ENCODE results near the gene CCL21. TPM values are rescaled to one million over a fixed set of nuclear protein-coding genes. Genes with fewer than 3 reads are reported as not detected.
A peak's percentile ranks its signal among the peaks of the same experiment; 100 is the strongest.
"Not testable (repeated sequence)": the region's sequence is repeated elsewhere in the genome, so short reads cannot be mapped to it uniquely, and the experiment has no call there.

The CCL21 gene, protein sequence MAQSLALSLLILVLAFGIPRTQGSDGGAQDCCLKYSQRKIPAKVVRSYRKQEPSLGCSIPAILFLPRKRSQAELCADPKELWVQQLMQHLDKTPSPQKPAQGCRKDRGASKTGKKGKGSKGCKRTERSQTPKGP
- polyA plus RNA-seq (2014; cell fraction: cytosol; rRNA removed), result not detected in 2 replicates
- not detected in 2 replicates for polyA plus RNA-seq (2014; cell fraction: nucleus; rRNA removed)

DNA sequence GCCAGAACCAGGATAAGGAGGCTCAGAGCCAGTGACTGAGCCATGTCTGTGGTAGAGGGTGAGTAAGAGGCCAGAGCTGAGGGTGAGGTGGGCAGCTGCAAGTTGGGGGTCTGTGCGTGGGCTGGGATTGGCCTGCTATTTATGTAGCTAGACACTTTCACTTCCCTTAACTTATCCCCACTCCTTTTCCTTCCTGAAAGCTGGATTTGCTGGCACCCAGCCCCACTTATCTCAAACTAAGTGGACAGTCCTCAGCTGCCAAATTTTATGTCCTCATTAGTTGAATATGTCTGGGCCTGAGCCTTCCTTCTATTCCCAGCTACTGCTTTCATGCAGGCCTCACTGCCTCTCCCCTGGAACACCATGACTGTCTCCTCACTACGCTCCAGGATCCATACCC lies at the start of gene CCL21:
Gene CCL21 (minus strand): TSS at position 114 of the 400 bp plus-strand sequence. CDS start 70 bp downstream, at position 44.
- no peak for DNase-seq (ENCODE audit: low spot score)

DNA sequence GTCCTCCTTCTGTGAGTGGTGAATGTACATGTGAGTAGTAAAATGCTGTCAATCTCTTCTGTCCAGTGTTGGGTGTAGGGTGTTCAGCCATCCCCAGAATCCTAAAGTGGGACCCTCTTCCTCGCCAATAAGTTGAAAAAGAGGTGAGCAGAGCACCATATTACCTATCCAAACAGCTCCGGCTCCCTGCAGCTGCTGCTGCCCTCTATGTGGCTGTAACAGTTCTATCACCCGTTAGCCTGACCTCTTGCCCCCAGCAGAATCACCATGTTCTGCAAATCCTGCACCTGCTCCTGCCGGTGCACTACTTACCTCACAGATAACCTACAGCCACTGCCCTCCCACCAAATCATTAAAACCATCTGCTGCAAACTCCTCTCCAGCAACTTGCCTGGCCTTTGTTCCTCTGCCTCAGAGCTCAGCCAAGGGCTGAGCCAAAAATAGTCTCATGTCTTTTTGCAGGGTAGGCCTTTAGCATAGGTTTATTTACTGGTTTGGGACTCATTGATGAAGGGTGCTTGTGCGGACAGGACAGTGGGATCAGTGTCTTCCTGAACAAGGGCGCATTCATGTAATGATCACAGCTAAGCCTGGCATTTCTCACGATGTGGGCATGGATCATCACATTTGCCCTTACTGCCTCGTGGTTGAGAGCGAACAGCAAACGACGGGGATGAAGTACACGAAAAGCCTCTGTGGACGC lies 49.6 kb upstream of the CCL21 start:
- DNase-seq (ENCODE audit: low spot score), result no peak

DNA sequence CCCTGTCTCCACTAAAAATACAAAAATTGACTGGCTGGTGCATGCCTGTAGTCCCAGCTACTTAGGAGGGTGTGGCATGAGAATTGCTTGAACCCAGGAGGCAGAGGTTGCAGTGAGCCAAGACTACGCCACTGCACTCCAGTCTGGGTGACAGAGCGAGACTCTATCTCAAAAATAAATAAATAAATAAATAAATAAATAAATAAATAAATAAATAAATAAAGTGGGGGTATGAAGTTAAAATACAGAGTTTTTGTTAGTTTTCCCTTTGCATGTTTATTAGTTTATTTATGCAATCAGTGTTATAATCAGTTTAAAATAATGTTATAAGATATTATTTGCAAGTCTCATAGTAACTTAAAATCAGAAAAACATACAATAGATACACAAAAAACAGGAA lies 40.4 kb upstream of the CCL21 start:
- DNase-seq (ENCODE audit: low spot score), result not testable (repeated sequence)

DNA sequence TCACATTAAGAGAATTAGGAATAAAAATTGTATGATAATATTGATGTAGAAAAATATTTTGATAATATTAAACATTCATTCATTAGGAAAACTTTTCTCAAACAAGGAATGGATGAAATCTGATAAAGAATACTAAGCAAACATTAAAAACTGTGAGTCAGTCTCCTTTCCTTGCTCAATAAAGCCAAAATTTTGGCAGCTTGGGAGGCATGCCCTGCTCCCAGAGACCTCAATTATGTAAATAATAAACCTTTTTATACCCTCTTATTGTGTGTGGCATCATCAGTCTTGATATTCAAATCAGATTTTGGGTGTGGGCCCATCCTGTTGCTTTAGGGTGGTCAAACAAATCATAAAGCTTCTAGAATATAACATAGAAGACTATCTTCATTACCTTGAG lies 36.6 kb upstream of the CCL21 start:
- DNase-seq (ENCODE audit: low spot score), result no peak

DNA sequence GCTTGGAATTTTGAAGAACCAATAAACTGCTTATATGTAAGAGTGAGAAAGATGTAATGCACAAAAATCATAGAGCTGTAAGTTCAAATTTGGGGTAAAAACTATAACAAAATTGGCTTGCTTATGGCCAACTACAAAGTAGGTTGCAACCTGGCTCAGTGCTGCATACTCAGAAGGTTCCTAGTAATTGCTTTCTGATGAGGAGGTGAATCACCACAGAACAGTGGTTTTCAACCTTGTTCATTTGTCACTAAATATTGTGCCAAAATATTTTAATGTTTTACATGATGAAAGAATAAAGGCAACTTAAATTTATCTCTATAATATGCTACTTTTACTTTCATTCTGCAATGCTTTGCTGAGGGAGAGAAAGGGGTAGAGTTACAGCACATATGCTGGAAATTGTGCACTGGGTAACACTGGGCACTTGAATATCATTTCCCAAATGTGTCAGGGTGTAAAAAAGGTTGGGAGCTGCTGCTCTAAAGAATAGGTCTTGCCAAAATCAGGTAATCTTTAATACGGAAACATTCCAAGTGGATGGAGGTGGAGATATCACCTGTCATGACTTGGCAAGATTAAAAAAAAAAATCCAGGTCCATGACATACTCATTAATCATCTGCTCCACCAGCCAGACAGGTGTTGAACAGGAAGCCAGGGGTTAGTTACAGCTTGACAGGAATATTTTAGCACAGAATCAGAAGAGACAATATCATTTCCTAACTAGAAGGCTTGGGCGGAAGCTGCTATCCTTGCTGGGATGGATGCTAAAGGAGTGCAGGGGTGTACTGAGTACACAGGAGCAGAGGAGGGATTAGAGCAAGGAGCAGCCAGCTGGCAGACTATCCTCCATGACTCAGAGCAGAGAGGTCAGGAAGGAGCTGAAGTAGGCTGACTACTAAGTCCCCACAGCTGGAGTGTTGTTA lies 34.6 kb upstream of the CCL21 start:
- no peak for DNase-seq (ENCODE audit: low spot score)

DNA sequence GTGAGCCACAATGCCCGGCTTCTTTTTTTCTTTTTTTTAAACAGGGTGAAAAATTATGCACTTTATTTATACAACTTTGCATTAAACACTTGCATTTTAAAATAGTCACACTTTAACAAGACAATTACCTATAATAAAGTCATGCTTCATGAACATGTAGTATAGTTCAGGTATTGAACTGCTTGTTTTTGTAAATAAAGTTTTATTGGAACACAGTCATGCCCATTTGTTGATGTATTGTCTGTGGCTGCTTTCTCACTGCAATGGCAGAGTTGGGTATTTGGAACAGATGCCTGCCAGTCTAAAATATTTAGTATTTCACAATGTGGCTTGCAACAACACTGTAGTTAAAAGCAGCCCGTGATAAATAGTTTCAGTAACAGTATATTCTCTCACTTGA lies 32.8 kb upstream of the CCL21 start:
- DNase-seq (ENCODE audit: low spot score), result no peak

DNA sequence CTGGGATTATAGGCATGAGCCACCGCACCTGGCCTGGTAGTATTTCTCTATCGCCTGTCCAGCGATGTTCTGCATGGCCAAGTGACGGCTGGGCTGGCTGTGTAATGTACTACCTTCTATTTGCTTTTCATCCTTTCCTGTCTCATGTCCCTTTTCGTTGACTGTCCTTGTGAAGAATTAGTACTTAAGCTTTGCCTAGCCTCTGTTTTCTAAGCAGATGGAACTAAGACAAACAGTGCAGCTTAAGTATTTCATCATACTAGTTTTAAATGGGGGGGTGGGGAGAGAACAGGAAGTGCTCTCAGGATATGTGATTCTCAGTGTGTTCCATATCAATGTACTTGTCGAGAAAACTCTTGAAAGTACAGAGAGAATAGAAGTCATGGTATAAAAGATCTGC lies 31.7 kb upstream of the CCL21 start:
- DNase-seq (ENCODE audit: low spot score), result no peak

DNA sequence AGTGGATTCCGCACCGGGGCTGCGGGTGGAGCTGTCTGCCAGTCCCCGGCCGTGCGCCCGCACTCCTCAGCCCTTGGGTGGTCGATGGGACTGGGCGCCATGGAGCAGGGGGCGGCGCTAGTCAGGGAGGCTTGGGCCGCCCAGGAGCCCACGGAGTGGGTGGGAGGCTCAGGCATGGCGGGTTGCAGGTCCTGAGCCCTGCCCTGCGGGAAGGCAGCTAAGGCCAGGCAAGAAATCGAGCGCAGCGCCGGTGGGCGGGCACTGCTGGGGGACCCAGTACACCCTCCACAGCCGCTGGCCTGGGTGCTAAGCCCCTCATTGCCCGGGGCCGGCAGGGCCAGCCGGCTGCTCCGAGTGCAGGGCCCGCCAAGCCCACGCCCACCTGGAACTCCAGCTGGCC lies 30.2 kb upstream of the CCL21 start:
- DNase-seq (ENCODE audit: low spot score), result not testable (repeated sequence)

DNA sequence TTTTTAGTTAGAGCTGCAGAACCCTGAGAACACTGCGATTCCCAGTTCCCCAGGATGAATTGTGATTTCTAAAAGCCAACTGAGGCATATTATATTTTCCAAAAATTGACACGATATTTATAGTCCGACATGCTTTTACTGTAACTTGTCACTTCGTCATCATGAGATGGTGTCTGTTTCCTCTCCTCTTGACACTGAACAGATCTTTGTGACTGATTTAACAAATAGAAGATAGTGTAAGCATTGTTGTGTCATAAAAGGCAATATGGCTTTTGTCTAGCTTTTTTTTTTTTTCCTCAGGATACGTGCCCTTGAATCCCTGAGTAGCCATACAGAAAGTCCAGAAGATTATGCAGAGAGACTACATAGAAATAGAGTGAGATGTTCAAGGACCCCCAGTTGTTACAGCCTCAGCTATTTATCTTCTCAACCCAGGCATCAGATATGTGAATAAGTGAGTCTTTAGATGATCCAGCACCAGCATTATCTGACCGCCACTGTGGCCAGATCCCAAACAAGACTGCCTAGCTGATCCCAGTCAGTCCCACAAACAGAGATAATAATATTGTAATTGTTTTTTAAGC lies 27.8 kb upstream of the CCL21 start:
- DNase-seq (ENCODE audit: low spot score), result peak; percentile 65

DNA sequence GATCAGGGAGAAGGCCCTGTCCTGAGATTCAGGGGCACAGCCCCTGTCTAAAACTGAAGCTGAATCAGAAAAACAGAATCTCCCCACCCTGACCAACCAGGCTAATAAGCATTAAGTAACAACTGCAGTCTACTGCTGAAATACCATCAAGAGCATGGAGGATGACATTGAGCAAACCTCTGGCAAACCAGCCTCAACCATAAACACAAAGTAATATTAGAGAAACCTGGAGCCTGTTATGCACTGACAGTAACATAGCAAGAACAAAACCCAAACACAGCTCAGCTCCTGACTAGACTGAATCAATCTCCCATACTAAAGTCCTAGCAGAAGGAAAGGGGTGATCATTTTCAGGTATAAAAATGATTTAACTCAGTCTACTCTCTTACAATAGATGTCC lies 24.8 kb upstream of the CCL21 start:
- no peak for DNase-seq (ENCODE audit: low spot score)

DNA sequence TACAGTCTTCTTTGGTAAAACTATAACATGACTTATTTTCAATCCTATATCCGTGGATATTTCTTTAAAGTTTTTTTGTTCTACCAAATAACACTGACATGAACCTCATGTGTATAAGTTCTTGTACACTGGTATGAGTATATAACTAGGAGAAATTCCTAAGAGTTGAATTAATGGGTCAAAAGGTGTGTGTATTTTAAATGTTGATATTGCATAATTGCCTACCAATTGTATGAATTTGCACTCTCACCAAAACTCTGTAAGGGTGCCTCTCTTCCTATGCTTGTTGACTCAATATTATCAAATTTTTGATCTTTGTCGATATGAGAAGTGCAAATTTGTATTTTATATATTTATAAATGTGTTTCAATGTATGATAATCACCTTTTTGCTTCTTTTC lies 22.9 kb upstream of the CCL21 start:
- no peak for DNase-seq (ENCODE audit: low spot score)

DNA sequence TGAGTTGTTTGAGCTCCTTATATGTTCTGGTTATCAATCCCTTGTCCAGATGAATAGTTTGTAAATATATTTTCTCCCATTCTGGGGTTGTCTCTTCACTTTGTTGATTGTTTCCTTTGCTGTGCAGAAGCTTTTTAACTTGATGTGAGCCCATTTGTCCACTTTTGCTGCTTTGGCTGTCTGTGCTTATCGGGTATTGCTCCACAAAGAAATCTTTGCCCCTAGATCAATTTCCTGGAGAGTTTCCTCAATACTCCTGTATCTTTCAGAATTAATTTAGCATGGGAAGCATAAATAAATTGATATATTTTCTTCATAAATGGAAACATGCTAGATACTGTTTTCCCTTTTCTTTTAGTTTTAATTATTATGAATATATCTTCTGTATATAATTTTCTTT lies 22.5 kb upstream of the CCL21 start:
- no peak for DNase-seq (ENCODE audit: low spot score)

DNA sequence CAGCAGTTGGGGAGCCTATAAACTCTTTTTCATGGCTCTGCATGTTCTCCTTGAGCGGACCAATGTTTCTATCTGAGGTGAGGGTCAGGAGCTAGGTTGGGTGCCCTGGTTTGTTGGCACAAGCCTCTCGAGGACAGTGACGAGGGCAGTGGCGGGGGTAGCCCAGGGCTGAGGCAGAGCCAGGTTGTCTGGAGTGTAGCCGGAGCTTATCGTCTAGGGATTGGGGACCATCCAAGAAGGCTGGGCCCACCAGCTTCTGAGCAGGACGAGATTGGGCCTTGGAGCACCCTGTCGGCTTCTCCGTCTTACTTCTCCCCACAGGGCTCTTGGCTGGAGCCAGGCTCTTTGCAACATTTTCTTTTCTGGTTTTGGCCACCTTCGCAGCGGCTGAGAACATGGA lies 13.2 kb upstream of the CCL21 start:
- DNase-seq (ENCODE audit: low spot score), result no peak

DNA sequence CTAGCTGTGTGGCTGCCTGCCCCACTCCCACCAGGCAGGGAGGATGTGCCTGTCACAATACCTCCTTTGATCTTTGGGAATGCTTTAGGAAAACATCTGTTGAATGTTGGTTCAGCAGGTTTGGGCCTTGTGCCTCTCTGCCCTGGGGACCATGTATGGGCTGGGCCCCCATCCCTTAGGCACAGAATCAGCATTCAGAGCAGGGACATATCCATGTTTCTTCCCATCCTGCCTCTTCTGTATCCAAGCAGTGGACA lies 9.8 kb upstream of the CCL21 start:
- DNase-seq (ENCODE audit: low spot score), result not testable (repeated sequence)

DNA sequence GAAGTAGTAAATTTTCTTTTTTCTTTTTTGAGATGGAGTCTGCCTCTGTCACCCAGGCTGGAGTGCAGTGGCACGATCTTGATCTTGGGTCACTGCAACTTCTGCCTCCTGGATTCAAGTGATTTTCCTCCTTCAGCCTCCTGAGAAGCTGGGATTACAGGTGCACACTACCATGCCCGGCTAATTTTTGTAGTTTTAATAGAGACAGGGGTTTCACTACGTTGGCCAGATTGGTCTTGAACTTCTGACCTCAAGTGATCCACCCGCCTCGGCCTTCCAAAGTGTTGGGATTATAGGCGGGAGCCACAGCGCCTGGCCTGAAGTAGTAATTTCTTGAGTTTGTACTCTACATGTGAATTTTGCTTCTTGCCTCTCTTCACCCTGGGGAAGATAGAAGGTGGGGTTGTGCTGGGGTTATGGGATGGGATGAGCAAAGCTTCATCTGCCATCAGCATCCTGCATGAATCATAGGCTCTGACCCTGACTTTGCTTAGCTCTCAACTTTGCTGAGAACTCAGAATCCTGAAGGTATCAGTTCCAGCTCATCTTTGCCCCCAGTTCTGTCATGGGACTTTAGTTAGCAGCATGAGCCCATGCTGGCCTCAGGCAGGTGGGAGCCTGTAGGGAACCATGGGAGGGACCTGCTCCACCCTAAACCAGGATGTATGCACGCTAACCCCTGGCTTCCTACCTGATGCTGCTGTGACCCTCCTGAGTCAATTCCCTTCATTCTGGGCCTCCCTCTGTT lies 9.3 kb upstream of the CCL21 start:
- no peak for DNase-seq (ENCODE audit: low spot score)

DNA sequence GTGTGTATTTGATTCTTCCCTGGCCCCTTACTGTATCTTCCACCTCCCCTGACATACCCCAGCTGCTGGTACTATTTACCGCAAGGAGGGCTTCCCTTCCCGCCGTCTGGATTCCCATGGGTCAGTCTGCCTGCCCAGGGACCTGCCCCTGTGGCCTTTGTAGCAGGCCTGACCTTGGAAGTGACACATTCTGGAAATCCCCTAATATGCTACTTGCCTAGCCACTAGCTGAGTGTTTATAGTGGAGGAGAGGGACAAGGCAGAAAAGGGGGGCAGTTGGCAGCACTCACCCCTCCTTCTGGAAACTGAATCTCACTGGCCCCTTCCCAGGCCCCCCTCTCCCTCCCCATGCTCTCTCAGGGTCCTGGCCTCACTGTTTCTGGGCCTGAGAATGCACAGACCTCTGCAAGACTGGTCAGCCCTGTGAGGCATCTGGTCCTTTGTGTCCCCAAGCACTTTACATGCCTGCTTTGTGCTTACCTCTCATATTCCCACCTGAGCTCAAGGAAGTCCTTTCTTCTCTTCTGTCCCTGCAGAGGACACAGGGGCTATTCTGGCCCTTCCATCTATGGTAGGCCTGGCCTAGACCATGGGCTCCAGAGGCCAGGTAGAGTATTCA lies 8.2 kb upstream of the CCL21 start:
- DNase-seq (ENCODE audit: low spot score), result no peak

DNA sequence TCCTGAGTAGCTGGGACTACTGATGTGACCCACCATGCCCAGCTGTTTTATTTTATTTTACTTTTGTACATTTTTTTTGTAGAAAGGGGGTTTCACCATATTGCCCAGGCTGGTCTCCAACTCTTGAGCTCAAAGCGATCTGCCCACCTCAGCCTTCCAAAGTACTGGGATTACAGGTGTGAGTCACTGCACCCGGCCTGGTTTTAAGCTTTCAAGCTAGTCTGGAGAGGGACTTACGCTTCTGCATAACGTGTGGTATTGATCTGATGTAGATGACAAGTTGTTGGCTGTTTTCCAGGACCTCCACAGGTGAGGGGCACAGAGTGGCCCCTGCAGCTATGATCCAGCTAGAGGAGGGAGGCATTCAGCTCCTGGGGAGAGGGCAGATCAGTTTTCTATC lies 6.8 kb upstream of the CCL21 start:
- DNase-seq (ENCODE audit: low spot score), result no peak

DNA sequence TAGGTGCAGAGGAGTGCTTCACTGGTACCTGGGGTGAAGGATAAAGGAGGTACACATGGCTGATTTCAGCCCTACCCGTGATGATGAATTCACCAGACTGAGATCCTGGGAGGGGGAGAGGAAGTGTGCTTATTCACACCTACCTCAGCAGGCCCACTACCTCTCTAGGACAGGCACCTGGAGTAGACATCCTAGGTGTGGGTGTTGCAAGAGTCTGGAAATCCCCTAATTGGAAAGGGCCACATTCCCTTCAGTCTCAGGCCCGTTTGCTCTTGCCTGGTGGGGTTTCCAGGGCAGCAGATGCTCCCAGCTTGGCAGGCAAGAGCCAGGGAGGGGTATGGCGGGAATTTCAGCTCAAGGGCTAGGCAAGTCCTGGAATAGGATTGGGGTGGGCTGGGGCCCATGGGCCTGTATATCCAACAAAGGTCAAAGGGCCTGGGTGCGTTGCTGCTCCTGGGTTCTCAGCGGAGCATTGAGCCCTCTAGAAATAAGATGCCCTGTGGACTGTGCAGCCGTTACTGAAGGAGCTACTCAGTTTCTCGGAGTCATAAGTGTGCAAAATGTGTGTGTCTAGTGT lies 5.8 kb upstream of the CCL21 start:
- no peak for DNase-seq (ENCODE audit: low spot score)

DNA sequence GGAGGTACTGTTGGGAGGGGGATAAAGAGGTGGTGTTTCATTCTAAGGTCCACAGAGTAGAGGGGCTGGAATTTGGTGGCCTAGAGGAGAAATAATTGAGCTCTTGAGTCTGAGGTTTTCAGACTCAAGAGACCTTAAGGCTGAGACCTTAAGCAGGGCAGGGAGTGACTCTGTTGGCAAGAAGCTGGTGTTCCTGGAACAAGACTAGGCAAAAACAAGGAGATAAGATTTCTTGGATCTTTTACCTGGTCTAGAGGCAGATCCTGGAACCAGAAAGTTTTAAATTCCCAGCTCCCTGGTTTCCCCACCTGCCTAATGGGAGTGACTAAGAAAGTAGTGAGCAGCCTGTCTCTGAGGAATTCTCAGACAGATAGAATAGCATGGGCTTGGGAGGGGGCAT lies 4.1 kb upstream of the CCL21 start:
- no peak for DNase-seq (ENCODE audit: low spot score)

DNA sequence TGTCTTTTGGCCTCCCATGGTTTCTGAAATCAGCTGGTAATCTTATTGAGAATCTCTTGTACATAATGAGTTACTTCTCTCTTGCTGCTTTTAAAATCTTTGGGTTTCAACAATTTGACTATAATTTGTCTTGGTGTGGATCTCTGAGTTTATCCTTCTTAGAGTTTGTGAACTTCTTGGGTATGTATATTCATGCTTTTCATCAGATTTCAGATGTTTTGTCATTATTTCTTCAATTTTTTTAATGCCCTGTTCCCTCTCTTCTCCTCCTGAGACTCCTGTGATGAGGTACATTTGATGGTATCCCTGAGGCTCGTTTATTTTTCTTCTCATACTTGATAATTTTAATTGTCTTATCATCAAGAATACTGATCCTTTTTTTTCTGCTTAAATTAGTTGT lies 2.2 kb upstream of the CCL21 start:
- no peak for DNase-seq (ENCODE audit: low spot score)
